Peyer's patch (tissue), 4 donors: ENCODE data around the gene STRIP1. TPM values are rescaled to one million over a fixed set of nuclear protein-coding genes. Genes with fewer than 3 reads are reported as not detected.

Experiments
- DNase-seq, 3 donors: peaks; one replicate each; pipeline ENCODE4 v3.0.0-alpha.2; 2017 to 2019
- H3K27ac ChIP-seq, 4 donors: fragments of 200-600 bp; sonication (generic); one replicate each; pipeline ENCODE4 v1.5.1; 2016 to 2019
- H3K27me3 ChIP-seq, 2 donors: fragments of 200-600 bp; sonication (generic); one replicate each; pipeline ENCODE4 v1.5.1; 2019
- H3K36me3 ChIP-seq, 3 donors: fragments of 200-600 bp; sonication (generic); one replicate each; pipeline ENCODE4 v1.5.1; 2016 to 2019
- H3K4me1 ChIP-seq, 4 donors: fragments of 200-600 bp; sonication (generic); one replicate each; pipeline ENCODE4 v1.5.1; 2016 to 2019
- H3K4me3 ChIP-seq, 4 donors: fragments of 200-600 bp; sonication (generic); 1 replicate in 3 of 4; 2 replicates in 1 of 4; pipeline ENCODE4 v1.5.1; 2016 to 2019; ENCODE audit warnings: mild to moderate bottlenecking in 1 of 4
- H3K9me3 ChIP-seq, 4 donors: fragments of 200-600 bp; sonication (generic); one replicate each; pipeline ENCODE4 v1.5.1; 2016 to 2019; ENCODE audit warnings: mild to moderate bottlenecking in 1 of 4
- POLR2A ChIP-seq, 2 donors: fragments of 450-650 bp; IDR thresholded peaks; one replicate each; pipeline ENCODE4 v1.5.1; 2017; ENCODE audit warnings: antibody characterized with exemption in 2 of 2, mild to moderate bottlenecking in 2 of 2, moderate library complexity in 2 of 2
- total RNA-seq, 4 donors: library from RNA; depleted of rRNA; stranded (reverse); fragments of >200 nt; gene quantifications; one replicate each; pipeline ENCODE4 v1.1.0, GENCODE V29; 2016
- TF ChIP-seq, protein P1 (sequence below), 6 experiments: fragments of 450-650 bp in 4 of 6; fragments of 200-600 bp in 2 of 6; sonication (generic) in 1 of 6; IDR thresholded peaks; one replicate each; pipeline ENCODE4 v1.5.1; 2017 to 2019; ENCODE audit warnings: antibody characterized with exemption in 6 of 6, mild to moderate bottlenecking in 3 of 6, moderate library complexity in 1 of 6

Gene STRIP1
- total RNA-seq, 4 donors from 2014 or later = 25.6 to 117 (median 95.1) TPM

DNA sequence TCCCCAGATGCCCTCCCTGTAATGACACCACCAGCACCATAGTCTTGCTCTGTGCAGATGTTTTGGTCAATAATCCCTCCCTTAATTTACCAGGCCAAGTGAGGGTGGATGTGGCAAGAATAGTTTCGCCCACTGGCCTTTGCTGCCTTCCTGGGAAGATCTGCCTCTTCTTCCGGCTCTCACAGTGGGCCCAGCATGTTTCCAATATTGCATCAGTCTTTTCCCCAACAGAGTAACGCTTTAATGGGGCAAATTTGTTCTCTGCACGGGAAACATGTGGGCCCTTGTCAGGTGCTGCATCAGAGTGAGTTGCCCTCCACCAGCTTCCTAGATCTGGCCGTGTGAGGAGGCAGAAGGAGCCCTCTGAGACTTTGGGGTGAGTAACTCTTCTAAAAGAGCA is 48.1 kb downstream of the STRIP1 start:
- Histone ChIP-seq H3K4me3 (no peak overlapping the region), H3K9me3 (no peaks in the 10 kb centered on the region), H3K27ac (no peak overlapping the region), H3K27me3 (peaks cover 0 to 8% of the 10 kb centered on the region in 2 donors), H3K4me1 (peaks cover 0 to 15% (median 3%) of the 10 kb centered on the region in 4 donors), H3K36me3 (no peaks in the 10 kb centered on the region)
- TF ChIP-seq POLR2A (IDR thresholded peaks at IDR 0.05) = no peak
- TF ChIP-seq, protein P1, sequence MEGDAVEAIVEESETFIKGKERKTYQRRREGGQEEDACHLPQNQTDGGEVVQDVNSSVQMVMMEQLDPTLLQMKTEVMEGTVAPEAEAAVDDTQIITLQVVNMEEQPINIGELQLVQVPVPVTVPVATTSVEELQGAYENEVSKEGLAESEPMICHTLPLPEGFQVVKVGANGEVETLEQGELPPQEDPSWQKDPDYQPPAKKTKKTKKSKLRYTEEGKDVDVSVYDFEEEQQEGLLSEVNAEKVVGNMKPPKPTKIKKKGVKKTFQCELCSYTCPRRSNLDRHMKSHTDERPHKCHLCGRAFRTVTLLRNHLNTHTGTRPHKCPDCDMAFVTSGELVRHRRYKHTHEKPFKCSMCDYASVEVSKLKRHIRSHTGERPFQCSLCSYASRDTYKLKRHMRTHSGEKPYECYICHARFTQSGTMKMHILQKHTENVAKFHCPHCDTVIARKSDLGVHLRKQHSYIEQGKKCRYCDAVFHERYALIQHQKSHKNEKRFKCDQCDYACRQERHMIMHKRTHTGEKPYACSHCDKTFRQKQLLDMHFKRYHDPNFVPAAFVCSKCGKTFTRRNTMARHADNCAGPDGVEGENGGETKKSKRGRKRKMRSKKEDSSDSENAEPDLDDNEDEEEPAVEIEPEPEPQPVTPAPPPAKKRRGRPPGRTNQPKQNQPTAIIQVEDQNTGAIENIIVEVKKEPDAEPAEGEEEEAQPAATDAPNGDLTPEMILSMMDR (IDR thresholded peaks at IDR 0.05) = no peak
- no peak for DNase-seq

DNA sequence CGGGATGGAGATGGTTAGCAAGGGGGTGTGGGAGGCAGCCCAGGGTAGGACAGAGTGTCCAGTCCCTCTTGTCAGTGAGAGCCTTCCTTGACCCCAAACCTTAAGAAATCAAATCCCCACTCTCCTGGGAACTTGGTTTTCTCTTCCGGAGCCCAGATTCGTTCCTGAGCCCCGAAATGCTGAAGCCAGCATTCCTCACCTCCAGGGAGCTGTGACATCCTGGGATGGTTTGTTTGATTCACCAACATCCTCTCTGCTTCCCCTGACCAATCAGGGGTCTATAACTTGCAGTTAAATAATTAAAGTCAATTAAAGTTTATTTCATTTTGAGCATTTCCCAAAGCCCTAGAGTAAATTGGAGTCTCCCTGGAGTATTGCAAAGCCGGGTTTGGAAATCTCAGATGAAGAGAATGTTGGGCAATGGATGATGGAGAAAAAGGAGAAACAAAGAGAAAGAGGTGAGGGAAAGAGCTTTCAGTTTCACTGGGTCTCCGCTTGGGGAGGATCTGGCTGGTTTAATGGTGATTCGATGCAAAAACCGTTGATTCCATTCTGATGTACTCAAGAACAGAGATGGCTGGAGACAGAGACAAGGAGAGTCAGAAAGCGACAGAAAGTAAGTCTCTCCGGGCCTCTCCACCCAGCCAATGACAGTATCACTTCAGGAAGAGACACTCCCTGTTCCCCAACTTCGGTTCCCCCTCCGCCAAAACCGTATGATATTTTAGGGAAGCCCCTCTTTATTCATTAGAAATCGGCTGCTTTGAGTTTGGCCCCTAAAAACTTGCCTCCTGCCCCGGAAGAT is 48.8 kb downstream of the STRIP1 start:
- peak overlapping the region in 2 of 4 donors; percentile 51 to 74 for H3K27ac ChIP-seq
- no peaks in the 10 kb centered on the region for H3K9me3 ChIP-seq
- H3K27me3 ChIP-seq = peaks cover 0 to 8% of the 10 kb centered on the region in 2 donors
- peak overlapping the region; percentile 36 to 74 (median 65) for H3K4me3 ChIP-seq
- DNase-seq = no peak
- peaks cover 0 to 15% (median 3%) of the 10 kb centered on the region in 4 donors for H3K4me1 ChIP-seq
- no peaks in the 10 kb centered on the region for H3K36me3 ChIP-seq
- TF ChIP-seq, protein P1 (IDR thresholded peaks at IDR 0.05) = no peak
- TF ChIP-seq POLR2A (IDR thresholded peaks at IDR 0.05) = no peak

DNA sequence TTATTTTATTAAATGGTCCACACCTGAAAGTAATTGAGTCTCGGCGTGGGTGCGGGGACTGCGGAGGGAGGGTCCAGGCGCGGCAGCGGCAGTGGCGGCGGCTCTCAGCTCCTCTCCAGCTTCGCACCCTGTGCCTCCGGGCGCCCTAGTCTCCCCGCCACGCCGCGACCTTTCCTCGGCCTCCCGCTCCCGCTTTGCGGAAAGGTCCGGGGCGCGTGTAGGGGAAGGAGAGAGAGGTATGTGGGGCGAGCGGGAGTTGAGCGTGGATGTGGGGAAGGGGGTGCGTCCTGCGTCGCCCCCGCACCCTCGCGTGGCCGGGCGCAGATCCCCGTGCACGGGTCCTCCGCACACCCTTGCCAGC is 49.4 kb downstream of the STRIP1 start:
- Histone ChIP-seq H3K36me3 (no peaks in the 10 kb centered on the region), H3K27me3 (peaks cover 0 to 8% of the 10 kb centered on the region in 2 donors), H3K9me3 (no peaks in the 10 kb centered on the region), H3K27ac (peak overlapping the region; percentile 11 to 74 (median 57)), H3K4me3 (peak overlapping the region; percentile 36 to 74 (median 65)), H3K4me1 (peaks cover 0 to 15% (median 3%) of the 10 kb centered on the region in 4 donors)
- no peak for DNase-seq
- TF ChIP-seq POLR2A (IDR thresholded peaks at IDR 0.05) = no peak
- TF ChIP-seq, protein P1 (IDR thresholded peaks at IDR 0.05) = no peak

DNA sequence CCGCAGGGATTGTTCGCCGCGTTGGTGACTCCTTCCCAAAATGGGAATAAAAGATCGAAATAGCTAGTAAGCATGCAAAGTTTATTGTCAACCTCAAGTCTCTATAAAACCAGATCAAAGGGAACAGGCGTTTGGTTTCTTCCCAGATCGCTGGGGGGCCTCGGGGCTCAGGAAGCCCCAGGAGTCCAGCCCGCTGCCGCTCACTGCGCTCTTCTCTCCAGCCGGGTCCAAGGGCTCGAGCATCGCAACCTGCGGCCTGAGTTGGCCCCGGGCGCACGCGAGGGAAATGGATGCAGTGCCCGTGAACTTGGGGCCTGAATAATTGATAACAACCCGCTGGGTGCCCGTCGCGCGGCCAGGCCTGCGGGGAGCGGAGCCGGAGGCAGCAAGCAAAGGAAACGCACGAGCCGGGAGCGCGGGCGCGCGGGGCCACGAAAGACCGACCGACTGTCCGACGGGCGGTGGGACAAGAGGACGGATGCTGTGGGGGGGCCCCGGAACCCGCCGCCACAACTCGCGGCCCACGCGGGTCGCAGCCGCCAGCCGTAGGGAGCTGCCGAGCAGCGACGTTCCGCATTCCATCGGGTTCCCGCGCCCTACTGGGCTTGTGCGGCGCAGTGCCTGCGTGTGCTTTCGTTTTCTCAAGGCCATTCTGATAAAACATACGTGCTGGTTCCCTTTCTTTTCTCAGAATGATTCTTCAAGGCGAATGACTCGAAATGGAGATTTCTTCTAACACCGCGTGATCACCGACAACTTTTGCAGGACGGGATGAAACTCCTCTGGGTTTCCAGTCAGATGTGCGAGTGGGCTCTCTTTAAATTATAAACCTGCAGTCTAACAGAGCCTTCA is 50.0 kb downstream of the STRIP1 start:
- TF ChIP-seq POLR2A (IDR thresholded peaks at IDR 0.05) = no peak
- TF ChIP-seq, protein P1 (IDR thresholded peaks at IDR 0.05) = no peak
- Histone ChIP-seq H3K4me3 (peak overlapping the region; percentile 36 to 74 (median 65)), H3K4me1 (peaks cover 0 to 15% (median 3%) of the 10 kb centered on the region in 4 donors), H3K27me3 (peaks cover 0 to 8% of the 10 kb centered on the region in 2 donors), H3K27ac (peak overlapping the region; percentile 11 to 74 (median 57)), H3K9me3 (no peaks in the 10 kb centered on the region), H3K36me3 (no peaks in the 10 kb centered on the region)
- DNase-seq = peak; percentile 19 to 76 (median 67)

DNA sequence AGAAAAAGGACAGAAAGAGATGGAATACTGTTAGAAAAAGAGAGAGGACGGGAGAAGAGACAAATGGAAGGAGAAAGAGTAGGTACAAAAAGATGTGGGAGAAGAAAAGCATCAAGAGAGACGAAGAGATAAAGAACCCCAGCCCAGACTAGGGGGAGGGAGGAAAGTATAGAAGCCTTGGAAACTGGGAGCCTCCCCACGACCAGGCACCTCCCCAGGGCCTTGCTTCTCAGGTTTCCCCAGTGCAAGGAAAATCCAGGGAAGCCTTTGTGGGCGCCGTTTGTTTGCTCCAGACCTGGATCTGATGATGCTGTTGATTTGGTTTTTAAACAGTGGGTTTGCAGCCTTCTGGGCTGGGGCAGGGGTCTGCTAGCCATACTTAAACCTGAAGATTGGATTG is 51.2 kb downstream of the STRIP1 start:
- no peak overlapping the region for H3K27ac ChIP-seq
- TF ChIP-seq POLR2A (IDR thresholded peaks at IDR 0.05) = no peak
- TF ChIP-seq, protein P1 (IDR thresholded peaks at IDR 0.05) = no peak
- no peaks in the 10 kb centered on the region for H3K36me3 ChIP-seq
- peaks cover 0 to 15% (median 3%) of the 10 kb centered on the region in 4 donors for H3K4me1 ChIP-seq
- peaks cover 0 to 8% of the 10 kb centered on the region in 2 donors for H3K27me3 ChIP-seq
- no peak for DNase-seq
- no peak overlapping the region for H3K4me3 ChIP-seq
- H3K9me3 ChIP-seq = no peaks in the 10 kb centered on the region
